Stimulated activated CD8-positive, alpha-beta memory T cell treated with anti-CD3 and anti-CD28 coated beads, Interleukin-7, amount 100 ng/mL, for 24 hours (primary cell): ENCODE data around the gene ZNF462.
"Not testable (repeated sequence)": the region's sequence is repeated elsewhere in the genome, so short reads cannot be mapped to it uniquely, and the experiment has no call there.

Experiments used
- DNase-seq: peaks from one replicate; pipeline ENCODE4 v3.0.0-alpha.2; 2020; ENCODE audit warnings: low read depth

The ZNF462 gene, protein sequence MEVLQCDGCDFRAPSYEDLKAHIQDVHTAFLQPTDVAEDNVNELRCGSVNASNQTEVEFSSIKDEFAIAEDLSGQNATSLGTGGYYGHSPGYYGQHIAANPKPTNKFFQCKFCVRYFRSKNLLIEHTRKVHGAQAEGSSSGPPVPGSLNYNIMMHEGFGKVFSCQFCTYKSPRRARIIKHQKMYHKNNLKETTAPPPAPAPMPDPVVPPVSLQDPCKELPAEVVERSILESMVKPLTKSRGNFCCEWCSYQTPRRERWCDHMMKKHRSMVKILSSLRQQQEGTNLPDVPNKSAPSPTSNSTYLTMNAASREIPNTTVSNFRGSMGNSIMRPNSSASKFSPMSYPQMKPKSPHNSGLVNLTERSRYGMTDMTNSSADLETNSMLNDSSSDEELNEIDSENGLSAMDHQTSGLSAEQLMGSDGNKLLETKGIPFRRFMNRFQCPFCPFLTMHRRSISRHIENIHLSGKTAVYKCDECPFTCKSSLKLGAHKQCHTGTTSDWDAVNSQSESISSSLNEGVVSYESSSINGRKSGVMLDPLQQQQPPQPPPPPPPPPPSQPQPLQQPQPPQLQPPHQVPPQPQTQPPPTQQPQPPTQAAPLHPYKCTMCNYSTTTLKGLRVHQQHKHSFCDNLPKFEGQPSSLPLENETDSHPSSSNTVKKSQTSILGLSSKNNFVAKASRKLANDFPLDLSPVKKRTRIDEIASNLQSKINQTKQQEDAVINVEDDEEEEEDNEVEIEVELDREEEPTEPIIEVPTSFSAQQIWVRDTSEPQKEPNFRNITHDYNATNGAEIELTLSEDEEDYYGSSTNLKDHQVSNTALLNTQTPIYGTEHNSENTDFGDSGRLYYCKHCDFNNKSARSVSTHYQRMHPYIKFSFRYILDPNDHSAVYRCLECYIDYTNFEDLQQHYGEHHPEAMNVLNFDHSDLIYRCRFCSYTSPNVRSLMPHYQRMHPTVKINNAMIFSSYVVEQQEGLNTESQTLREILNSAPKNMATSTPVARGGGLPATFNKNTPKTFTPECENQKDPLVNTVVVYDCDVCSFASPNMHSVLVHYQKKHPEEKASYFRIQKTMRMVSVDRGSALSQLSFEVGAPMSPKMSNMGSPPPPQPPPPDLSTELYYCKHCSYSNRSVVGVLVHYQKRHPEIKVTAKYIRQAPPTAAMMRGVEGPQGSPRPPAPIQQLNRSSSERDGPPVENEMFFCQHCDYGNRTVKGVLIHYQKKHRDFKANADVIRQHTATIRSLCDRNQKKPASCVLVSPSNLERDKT (N-terminal part only)

DNA sequence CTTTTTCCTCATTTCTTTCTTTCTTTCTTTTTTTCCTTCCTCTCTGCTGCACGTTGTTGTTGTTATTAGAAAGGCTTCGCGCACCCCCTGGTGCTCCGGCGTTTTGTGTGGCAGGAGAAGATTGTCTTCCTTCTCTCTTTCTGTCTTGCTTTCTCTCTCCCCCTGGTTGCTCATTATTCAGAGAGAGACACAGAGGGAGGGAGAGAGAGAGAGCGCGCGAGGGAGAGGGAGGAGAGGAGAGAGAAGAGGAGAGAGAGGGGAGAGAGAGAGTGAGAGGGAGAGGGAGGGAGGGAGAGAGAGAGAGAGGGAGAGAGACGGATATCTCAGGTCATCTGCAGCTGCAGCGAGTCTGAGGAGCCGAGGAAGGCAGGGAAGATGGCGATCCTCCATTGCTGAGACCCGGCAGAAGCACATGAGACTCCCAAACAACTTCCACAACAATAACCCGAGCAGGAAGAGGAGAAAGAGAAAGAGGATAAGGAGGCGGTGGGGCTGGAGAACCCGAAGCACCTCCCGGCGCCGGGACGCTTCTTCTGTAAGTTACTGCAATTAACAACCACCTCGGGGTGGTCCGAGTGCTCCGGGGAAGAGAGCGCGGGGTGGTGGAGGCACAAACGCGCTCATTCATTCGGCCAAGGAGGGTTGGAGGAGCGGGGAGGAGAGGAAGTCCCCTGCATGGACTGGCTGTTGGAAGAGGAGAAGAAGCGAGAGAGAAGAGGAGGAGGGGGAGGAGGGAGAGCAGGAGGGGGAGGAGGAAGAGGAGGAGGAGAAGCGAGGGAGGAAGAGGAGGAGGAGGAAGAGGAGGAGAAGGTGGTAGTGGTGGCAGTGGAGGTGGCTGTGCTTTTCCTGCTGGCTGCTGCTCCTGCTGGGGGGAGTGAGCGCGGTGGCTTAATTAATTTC is at the start of gene ZNF462:
Gene ZNF462 (plus strand): TSS at position 346 of the 900 bp plus-strand sequence. CDS start 60,218 bp downstream, outside the sequence.
- DNase-seq, result no peak

DNA sequence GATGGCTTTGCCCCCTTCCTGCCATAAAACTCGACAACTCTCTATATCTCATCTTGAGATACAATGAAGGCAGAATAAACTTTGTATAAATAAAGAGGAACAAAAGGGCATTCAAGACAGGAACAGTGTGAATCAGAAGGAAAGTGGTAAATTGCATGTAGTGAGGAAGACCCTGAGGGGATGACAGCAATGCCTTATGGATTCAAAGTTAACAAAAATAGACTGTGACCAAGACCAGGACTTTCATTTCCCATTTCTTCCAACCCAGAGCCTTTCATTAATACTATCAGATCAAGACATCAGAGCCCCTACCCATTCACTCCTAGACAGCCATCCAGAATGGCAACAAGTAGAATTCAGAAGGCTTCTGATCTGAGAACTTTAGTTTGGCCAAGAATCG is 46.4 kb upstream of the ZNF462 start:
- no peak for DNase-seq

DNA sequence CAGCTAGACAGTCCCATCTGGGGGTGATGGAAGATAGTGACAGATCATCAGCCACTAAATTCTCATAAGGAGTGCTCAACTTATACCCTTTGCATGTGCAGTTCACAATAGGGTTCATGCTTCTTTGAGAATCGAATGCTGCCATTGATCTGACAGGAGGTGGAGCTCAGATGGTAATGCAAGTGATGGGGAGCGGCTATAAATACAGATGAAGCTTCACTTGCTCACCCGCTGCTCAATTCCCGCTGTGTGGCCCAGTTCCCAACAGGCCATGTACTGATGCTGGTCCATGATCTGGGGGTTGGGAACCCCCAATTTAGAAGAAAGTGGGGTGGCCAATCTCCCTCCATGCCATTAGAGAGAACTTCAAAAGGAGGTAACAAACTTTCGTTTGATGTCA is 44.9 kb upstream of the ZNF462 start:
- DNase-seq, result no peak

DNA sequence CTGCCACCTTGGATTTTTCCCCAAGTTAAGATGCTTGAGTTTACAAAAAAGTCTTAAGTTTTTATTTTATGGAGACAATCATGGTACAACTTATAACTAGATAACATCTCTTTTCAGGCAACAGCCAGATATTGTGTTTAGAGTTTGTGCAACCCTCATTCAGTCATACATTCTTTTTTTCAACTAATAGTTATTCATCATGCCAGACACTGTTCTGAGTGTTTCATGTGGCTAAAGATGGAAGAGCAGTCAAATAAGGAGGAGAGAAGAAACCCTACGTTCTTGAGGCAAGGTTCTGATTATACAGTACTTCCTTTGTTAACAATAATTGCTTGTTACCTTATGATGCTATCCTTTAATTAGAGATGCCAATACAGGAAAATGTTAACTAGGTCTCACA is 42.1 kb upstream of the ZNF462 start:
- DNase-seq, result no peak

DNA sequence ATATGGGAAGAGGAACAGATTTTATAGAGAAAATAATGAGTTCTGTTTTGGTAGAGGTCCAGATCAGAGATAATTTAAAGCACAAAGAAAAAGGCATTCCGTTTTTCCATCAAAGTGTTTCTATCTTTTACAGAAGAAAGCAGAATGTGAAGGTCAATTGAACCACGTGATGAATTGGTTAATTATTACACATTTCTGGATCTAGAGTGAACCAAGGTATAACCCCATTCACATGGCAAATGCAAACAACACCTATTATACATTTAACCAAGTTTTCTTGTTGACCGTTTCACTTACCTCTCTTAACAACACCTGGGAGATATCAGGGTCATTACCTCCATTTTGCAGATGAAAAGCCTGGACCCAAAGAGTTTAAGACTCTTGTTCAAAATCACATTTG is 34.9 kb upstream of the ZNF462 start:
- DNase-seq, result no peak

- DNase-seq, result no peak
Measured at GRCh38 chr9:106828965-106829364, 34.0 kb upstream of the ZNF462 start.

GRCh38 chr9:106829666-106830408 is 33.1 kb upstream of the ZNF462 start:
- DNase-seq, result no peak

DNA sequence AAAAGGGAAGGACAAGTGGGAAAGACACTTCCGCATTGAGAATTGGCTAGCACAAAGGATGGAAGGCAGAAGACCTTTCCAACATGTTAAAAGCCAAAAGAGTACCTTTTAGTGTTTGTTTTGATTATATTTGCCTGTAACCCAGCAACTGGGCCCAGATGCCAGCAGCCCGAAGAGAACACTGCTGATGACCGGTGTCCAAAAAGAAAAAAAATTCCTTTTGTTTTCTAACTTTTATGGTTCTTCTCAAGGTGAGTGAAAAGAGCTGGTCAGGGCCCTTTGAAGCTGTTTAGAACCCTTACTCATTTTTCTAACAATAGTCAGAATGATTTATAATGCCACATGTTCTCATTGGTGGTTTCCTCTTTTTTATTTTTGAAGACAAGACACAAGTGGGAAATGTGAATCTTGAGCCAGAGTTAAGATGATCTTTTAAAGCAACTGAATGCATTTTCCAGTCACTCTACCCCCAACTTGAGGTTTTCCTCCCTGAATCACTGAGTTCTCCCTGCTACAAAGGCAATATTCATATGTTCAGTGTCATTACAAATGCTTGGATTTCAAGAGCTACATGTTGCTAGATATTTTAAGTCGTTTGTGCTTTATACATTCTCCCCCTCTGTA is 32.3 kb upstream of the ZNF462 start:
- DNase-seq, result no peak

DNA sequence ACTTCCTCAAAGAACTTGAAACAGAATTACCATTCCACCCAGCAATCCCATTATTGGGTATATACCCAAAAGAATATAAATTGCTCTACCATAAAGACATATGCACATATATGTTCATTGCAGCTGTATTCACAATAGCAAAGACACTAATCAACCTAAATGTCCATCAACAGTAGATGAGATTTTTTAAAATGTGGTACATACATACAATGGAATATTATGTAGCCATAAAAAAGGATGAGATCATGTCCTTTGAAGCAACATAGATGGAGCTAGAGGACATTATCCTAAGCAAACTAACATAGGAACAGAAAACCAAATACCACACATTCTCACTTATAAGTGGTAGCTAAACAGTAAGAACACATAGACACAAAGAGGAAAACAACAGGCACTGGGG is 28.1 kb upstream of the ZNF462 start:
- DNase-seq, result no peak

DNA sequence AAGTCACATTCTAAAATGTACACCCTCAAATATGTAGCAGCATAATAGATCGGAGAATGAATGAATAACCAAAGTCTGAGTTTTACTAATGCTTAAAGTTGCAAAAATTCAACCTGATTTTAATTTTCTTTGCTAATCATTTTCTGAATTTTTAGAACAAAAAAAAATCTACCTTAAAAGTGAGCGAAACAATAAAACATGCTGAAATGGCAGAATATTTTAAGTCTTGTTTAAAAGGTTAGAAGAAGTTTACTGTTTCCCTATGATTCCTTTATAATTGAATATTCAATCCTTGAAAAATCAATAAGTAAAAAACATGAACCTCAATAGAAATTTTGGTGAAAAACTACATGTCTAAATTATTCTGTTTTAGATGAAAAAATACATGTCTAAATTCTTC is 27.1 kb upstream of the ZNF462 start:
- DNase-seq, result no peak

DNA sequence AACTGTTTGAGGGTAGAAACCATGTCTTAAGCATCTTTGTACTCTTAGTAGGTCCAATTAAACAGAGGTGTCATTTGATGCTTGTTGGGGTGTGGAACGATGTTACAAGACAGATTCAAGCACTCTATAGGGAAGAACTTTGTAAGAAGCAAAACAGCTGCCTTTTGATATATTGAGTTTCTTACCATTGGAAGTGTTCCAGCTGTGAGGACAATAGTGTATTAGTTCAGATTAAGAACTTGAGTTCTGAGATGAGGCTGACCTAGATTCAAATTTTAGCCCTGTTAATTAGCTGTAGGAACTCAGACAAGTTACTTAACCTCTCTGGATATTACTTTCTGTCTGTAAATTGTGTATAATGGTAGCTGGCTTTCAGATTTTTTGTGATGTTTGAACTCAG is 19.6 kb upstream of the ZNF462 start:
- DNase-seq, result no peak

GRCh38 chr9:106846307-106846706 is 16.7 kb upstream of the ZNF462 start:
- DNase-seq, result no peak

DNA sequence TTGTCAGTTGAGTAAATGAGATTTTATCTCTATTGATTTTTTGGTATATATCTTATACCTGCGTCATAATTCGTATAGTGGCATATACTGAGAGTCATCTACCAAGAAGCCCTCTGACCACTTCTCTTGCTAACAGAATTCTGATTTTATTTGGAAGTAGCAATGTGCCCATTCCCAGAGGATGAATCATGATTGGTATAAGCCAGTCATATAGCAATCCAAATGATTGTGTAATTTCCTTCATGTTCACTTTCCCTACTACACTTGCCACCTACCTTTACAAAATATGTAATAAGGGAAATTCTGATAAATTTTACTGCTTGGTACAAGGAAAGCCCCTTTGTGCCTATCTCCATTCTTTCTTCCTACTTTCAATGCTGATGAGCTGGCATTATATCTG is 16.1 kb upstream of the ZNF462 start:
- no peak for DNase-seq

GRCh38 chr9:106851640-106852039 is 11.3 kb upstream of the ZNF462 start:
- not testable (repeated sequence) for DNase-seq

GRCh38 chr9:106857811-106858470 is 5.0 kb upstream of the ZNF462 start:
- DNase-seq, result no peak

- no peak for DNase-seq
Measured at GRCh38 chr9:106859957-106860720, 2.8 kb upstream of the ZNF462 start.

DNA sequence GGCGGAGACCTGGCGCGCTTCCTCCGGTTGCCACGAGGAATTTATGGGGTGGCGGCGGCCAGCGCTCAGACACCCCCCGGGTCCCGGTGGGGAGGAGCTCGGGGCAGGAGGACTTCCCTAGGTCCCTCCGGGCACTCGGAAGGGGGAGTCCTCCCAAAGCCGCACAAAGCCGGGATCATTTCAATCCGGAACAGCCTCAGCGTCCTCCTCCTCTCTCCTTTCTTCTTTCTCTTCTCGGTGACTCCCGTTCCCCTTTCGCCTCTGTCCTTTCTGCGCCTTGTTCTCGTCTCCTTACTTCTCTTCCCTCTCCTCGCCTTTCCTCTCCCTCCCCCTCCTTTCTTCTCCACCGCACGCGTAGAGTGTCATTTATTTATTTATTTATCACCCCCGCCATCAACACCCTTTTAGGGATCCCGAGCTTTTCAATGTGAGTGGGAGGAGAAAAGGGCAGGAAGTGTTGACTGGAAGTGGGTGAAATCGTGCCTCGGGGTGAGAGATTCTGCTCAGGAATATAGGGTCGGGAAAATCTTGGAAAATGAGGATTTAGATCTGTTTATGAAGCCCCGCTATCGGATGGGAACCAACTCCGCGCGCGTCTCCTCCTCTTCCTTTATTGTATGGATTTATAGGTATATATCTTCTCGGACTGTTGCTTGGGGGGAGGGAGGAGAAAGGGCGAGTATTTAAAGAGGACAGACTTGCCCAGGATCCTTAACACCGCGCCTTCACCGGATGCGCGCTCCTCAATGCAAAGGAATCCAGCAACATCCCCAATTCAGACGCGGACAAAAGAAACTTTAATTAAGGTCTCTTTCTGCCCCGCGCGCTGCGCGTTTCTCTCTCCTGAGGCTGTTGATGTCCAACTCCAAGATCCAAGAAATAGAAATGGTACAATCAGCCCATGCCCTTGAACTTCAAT is 2.0 kb upstream of the ZNF462 start:
- no peak for DNase-seq

DNA sequence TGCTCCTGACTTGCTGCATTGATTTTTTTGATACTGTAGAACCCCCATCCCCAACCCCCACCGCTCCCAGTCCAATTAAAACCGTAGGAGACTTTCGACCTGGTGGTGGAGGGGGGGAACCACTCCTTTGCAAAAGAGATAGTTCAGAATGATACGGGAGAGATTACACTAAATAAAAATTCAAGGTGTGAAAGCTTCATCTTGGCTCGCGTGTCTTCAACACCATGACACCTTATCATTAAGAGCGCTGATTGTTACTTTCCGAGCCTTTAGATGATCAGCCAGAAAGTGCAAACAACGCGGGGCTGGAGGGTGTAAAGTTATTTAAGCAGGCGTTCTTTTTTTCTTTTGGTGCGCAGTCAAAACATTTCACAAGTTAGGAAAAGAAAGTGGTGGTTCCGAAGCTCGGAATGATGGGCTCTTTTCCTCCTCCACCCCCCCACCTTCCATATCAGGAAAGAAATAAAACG is 1.3 kb upstream of the ZNF462 start:
- DNase-seq, result no peak
